NCI-H2171 treated with DMSO at 0.1 percent for 48 hours (cell line): ENCODE data around the gene RAP1GAP2.

Experiments used
- DNase-seq: peaks from one replicate; lab custom pipeline; 2025; lab: John Stamatoyannopoulos, UW

The RAP1GAP2 gene

DNA sequence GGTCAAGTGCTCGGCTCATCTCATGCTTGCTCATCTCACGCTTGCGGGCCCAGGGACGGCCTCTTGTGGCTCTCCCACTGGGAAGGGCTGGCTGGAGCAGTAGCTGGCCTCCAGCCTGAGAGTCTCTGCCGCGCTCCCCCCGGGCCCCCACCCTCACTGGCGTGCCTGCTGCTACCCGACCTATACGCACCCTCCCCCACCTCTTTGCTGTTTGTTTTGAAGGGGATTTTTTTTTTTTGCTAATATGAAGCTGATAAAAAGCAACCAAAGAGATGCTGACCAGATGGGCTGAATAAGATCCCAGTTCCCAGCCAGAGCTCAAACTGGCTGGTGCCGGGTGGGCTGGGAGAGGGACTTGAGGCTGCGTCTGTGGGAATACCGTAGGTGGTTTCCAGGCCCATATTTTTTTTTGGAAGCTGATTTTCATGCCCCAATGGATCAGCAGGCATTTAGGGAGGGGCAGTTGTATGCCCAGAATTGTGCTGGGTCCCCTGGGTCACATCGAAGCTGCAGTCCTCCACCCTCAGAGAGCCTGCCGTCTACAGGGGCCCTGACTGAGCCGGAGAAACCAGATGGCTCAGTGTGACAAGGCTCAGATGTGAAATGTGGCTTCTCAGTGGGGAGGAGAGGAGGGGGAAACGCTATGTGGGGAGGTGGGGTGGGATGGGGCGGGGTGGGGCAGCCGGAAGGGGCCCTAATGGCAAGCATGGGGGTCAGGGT, 115.0 kb downstream of the RAP1GAP2 start:
- DNase-seq = peak; percentile 96

DNA sequence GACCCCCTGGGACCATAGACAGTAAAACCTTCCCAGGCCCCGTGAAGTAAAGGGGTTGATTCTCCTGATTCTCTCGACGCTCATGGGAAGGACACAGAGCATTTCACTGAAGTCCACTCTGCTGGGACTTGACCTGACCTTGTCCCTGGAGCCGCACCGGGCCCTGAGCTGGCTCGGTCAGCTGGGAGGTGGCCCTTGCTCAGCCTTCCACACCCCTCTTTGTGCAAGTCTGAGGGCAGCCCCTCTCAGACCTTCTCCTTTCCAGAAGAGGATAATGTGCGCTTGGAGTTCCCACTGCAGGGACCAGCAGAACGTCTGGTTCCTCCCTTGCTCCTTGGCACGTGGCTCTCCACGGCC, 115.5 kb downstream of the RAP1GAP2 start:
- DNase-seq = peak; percentile 36

DNA sequence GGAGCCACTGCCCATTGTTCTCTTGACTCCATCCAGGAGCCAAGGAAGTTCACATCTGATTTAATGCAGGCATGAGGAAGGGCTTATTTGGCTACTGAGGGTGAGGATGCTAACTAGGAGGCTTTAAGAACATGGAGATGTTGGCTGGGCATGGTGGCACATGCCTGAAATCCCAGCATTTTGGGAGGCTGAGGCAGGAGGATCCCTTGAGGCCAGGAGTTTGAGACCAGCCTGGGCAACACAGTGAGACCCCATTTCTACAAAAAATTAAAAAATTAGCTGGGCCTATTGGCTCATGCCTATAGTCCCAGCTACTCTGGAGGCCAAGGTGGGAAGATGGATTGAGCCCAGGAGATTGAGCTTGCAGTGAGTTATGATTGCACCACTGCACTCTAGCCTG, 116.5 kb downstream of the RAP1GAP2 start:
- DNase-seq = no peak

DNA sequence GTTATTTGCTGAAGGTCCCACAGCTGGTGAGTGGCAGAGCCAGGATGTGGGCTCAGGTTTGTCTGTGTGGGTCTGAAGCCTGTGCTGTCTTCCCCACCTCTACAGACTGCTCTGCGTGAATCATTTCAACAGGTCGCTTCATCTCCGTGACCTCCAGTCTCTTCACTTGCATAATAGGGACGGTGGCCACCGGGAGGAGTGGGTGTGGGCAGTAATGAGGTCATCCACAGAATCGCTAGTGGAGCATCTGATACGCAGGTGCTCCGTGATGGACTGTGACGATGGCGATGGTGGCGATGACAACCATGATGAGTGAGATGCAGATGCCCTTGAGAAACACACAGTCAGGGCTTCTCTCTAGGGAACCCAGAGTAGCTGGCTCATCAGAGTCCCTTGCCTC, 120.2 kb downstream of the RAP1GAP2 start:
- DNase-seq = no peak

DNA sequence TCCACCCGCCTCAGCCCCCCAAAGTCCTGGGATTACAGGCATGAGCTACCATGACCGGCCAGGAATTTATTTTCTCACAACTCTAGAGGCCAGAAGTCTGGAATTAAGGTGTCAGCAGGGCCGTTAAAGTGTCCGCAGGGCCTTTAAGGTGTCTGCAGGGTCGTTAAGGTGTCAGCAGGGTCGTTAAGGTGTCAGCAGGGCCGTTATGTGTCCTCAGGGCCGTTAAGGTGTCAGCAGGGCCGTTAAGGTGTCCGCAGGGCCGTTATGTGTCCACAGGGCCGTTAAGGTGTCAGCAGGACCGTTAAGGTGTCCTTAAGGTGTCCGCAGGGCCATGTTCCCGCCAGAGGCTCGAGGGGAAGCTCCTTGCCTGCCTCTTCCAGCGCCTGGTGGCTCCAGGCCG, 125.2 kb downstream of the RAP1GAP2 start:
- DNase-seq = no peak

DNA sequence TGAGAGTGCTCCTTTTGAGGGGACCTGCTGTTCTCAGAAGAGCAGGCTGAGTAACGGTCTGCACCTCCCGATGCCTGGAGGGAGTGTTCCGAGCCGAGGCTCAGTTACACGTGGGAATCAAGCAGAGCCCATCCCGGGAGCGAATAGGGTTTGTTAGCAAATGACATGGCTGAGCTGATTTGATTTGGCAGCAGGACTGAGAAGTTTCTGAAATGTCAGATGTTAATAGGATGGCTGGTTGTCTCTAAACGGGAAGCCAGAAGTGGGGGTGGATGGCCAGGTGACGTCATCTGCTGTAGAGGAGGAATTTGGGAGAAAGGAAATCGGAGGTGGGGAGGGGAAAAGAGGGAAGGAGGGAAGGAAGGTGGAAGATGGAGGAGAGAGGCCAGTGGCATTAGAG, 128.0 kb downstream of the RAP1GAP2 start:
- DNase-seq = no peak

DNA sequence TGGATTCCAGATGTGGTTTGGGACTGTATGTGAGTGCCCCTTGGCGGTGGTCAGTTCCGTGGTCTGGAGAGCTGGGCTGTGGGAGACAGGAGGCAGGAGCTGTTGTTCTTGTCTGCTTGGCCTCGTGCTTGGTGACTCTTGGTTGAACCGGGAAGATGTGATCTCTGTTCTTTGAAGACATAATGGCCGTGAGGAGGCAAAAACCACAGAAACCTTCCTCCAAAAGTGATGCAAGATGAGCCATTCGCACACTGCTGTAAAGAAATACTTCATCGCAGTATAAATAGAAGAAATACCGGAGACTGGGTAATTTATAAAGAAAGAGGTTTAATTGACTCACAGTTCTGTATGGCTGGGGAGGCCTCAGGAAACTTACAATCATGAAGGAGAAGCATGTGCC, 128.8 kb downstream of the RAP1GAP2 start:
- no peak for DNase-seq

DNA sequence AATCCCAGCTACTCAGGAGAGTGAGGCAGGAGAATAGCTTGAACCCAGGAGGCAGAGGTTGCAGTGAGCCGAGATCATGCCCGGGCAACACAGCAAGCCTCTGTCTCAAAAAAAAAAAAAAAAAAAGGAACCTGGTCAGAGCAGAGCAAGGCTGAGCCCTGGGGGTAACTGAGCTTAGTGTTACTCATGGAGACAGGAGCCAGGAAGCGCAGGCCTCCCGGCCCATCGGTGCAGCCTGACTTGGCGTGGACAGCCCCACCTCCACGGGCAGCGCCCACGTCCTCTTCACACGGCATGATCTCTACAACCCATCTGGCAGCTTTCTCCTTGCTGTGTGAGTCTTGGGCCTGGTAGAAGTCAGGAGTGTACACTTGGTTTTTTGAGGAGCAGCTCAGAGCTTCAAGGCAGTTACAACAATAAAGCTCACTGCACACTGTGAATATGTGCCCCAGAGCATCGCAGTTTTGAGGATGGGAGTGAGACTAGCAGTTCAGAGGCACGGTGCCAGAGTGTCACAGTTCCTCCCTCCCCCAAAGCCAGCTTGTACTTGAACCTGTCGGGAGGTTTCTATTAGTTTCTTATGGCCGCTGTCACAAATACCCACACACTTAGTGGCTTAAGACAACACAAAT, 129.9 kb downstream of the RAP1GAP2 start:
- DNase-seq = peak; percentile 57

DNA sequence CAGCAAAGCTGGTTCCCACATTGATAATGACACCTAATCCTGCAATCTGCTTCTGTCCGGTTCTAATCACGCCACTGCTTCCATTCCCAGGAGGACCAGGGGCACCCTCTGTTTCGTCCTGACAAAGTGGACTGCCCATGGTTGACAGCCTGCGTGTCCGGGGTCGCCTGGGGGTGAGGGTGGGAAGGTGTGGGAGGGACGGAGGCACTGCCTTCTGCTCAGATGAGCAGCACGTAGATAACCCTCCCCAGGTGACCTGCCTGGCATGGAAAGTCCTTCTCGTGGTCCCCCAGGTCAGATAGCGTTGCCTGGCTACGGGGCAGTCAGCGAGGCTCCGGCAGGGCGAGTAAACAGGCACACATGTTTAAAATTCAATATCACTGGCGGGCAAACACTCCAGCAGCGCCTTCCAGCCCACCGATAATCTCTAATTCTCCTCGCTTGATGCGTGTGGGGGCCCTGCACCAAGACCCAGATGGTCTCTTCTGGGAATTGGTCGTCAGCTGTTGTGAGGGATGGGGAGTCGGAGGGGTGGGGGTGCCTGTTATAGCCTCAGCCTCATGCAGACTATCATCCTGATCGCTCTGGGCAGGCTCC, 132.2 kb downstream of the RAP1GAP2 start:
- peak; percentile 90 for DNase-seq

DNA sequence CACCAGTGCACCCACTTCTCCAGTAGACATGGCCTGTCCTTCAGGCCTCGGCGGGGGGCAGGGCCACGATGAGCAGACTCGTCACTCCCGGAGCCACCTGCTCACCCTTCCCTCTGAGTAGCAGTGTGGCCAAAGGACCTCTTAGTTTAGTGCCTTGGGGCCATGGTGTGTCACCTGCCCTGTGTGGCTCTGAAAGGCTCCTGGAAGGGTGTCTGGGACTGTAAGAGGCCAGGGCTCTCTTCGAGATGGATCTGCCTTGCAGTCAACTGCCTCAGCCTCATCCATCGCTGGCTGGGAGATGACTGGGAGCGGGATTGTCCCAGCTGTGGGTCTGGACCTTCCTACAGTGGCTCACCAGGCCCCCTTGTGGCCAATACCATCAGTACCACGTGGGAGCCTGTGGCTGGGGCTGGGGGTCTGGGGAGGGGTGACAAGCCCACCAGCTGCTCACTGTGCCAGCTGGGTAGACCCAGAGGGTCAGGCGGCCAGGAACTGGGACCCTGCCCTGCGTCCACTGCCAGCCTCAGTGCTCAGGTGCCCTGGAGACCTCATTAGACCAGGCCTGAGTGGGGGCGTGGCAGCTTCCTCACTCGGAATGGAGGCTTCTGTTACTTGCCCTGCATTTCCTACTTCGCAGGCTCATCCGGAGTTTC, 133.8 kb downstream of the RAP1GAP2 start:
- DNase-seq = no peak

DNA sequence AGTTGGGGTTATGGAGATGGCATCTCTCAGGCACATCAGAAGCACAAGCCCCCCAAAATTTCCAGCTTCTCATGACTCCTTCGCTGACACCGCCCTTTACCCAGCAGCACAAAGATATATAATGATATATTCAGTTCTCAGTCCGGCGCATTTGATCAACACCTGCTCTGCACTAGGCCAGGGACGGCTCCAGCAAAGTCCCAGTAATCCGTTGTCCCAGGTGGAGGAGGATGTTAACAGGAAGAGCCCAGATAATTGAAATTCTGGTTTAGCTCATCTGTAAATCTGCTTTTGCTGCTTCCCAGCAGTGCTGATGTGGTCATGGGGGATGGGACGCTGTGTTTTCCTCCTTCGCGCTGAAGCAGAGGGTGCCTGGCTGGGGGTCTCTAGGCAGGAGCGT, 135.6 kb downstream of the RAP1GAP2 start:
- no peak for DNase-seq

DNA sequence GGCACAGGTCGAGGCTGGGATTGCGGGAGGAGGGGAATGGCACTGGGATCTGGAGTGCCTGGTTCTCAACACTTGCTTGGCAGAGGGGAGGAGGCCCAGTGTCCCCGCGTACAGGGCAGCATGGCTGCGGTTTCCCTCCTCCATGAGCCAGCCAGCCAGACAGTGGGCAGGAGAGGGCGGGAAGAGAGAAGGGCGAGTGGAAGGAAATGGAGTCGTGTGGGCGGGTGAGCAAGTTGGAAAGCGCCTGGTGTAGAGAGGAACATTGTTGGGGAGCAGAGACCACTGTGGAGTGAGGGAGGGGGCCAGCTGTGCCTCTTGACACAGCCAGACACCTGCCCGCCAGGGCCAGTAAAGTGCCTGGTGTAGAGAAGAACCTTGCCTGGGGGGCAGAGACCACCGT, 136.7 kb downstream of the RAP1GAP2 start:
- no peak for DNase-seq

DNA sequence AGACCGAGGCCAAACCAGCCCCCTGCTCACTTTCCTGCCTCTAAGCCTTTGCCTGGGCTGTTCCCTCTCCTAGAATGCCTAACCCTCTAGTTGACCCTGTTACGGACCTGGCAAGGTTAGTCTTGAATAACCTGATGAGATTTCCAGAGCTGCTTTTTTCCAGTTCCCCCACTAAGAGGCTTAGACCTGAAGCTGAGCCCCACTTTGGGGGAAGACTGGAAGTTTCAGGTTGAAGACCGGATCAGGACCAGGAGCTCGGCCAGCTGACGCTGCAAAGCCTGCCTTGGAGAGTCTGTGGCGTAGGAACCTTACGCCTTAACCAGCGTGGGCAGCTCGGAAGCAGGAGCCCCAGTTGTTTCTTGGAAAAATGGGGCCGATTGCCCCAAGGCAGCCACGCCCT, 137.4 kb downstream of the RAP1GAP2 start:
- DNase-seq = no peak

DNA sequence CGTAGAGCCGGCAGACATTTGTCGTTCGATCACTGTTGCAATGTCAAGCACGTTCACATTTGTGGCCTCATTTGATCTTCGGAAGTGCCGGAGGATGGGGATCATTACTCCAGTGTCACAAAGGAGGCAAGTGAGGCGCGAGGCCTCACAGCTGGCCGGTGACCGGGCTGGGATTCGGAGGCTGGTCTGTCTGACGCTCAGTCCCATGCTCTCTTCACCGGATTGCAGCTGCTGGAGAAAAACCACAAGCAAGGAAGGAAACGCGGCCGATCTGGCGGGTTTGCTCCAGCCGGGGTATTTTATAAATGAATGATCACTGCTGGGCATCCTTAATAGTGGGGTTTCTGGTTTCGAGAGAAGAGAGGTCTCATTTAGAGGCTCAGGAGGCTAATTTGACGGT, 139.4 kb downstream of the RAP1GAP2 start:
- DNase-seq = no peak

DNA sequence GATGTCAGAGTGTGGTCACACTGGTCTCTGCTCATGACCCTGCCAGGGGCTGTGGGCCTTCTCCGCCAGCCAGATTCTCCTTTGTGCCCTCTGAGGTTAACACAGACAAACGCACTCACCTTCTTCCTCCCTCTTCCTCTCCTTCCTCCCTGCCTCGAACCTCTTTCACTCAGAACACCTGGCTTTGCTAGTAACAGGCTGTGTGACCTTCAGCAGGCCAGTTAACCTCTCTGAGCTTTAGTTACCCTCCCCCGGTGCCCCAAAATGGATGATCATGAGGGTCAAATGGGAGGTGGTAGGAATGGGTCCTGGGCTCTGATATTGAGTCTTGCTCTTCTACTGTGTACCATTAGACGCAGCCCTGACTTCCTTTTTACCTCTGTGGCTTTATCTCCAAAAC, 140.1 kb downstream of the RAP1GAP2 start:
- no peak for DNase-seq

DNA sequence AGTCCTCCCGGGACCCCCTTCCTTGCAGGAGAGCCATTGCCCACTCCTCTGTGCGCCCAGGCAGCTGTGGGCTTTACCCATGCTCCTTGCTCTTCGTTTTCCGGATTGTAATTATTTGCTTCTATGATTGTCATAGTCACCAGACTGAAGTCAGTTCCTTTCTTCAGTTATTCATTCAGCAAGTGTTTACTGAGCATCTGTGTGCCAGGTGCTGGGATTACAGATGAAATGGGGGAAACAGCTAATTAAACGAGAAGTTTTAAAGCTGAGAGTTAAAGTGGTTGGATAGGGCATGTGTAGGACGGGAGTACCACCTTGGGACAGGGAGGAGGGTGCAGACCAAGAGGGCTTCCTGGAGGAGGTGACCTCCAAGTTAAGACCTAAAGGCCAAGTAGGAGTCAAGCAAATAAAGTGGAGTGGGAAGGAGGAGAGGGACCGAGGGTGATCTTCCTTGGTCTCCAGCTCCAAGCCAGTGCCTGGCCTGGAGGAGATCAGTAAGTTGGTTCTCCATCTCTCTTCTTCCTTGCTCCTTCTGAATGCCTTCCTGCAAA, 140.6 kb downstream of the RAP1GAP2 start:
- DNase-seq = no peak

DNA sequence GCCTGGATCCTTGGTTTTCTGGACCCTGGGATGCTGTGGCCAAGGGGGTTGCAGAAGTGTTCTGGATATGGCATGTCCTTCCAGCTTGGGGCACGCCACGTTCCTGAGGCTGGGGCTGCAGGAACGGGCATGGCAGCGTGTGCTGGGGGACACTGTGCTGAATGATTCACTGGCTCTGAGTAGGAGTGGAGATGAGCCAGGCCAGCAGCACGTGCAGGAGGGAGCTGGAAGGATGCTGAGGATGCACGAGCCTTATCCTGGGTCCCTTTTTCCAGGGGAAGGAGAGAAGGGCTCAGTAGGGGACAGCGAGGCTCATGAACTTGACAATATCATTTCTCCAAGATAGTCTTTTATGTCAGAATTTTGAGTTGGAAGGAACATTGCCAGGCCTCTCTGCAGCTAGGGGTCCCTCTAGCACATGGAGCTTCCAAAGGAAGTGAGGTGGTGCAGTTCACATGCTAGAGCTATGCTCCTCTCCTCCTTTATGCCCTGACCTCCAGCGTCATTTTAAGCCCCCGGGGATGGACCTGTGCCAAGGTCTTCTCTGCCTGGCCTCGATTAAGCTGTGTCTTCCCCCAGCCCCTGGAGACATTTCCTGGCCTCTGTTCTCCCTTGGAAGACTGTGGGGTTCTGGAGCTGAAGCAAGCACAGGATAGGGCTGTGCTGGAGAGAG, 141.2 kb downstream of the RAP1GAP2 start:
- no peak for DNase-seq

DNA sequence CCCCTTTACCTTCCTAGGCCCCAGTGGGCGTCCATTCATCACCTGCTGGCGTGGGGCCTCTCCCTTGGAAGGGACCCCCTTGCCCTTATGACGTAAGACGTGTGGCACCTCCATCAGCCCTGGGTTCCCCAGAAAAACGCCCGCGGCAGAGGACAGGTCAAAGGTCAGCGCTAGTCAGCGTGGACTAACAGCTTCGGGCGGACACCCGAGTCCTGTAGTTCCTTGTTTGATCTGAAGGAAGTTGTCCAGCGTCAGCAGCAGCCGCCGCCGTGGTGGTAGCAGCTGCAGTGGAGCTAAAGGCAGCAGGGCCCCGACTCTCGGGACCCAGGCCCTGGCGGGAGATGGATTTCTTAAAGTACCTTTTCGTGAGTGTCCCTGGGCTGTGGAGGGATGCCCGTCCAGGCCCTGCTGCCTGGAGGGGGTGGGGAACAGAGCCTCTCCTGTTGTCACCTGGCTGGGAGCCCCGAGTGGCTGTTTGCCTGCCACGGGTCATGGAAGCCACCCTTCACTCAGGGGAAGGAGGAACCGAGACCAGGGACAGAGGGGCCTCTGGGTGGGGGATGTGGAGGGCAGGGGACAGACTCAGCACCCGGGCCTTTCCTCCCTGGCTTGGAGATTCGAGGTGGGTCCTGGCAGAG, 143.6 kb downstream of the RAP1GAP2 start:
- DNase-seq = no peak

DNA sequence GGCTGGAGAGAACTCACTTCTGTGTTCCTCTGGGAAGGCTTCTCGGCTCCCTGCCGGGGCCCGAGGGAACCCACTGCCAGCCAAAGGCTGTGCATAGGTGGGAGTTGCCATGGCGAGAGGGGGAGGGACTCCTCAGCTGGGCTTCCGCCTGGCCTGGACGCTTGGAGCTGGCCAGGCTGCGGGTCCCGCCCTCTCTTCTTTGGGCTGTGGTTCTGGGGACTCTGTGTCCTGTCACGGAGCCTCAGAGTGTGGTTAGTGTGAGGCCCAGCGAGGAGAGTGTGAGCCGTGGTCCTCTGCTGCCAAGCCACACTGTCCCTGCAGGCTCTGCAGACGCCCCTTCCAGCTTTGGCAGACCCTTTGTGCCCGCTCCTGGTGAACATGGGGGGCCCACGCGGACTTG, 144.1 kb downstream of the RAP1GAP2 start:
- DNase-seq = no peak

DNA sequence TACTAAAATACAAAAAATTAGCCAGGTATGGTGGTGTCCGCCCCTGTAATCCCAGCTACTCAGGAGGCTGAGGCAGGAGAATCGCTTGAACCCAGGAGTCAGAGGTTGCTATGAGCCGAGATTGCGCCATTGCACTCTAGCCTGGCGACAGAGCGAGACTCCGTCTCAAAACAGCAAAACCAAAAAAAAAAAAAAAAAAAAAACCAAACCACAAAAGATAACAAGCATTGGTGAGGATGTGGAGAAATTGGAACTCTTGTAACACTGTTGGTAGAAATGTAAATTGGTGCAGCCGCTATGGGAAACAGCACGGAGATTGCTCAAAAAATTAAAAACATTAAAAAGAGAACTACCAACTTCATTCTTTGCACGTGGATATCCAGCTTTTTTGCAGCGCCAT, 147.7 kb downstream of the RAP1GAP2 start:
- DNase-seq = no peak

DNA sequence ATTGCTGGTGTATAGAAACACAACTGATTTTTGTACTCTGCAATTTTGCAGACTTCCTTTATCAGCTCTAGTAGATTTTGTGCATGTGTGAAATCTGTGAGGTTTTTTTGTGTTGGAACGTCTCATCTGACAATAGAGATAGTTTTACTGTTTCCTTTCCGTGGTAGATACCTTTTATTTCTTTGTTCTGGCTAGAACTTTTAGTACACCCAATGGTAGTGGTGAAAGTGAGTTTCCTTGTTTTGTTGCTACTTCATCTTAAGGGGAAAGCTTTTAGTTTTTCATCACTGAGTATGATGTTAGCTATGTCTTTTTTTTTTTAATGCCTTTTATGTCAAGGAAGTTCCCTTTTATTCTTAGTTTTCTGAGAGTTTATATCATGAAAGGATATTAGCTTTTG, 149.1 kb downstream of the RAP1GAP2 start:
- DNase-seq = no peak

DNA sequence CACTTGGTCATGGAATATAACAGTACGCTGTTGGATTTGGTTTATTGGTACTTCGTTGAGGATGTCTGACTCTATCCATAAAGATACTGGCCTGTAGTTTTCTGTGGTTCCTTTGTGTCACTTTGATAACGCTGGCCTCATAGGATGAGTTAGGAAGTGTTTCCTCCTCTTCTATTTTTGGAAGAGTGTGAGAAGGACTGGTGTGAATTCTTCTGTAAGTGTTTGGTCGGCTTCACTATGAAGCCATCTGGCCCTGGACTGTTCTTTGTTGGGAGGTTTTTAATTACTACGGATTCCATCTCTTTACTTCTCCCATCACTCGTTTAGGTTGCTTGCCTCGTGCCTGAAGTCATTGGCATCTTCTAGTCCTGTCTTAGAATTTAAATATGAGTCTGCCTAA, 149.9 kb downstream of the RAP1GAP2 start:
- DNase-seq = no peak
